Dedifferentiated amniotic fluid mesenchymal stem cell (primary cell): ENCODE measurements around the gene PHF21A.
"Not testable (repeated sequence)": the region's sequence is repeated elsewhere in the genome, so short reads cannot be mapped to it uniquely, and the experiment has no call there.

Experiments used
- DNase-seq: peaks from one replicate; pipeline ENCODE4 v3.0.0-alpha.2; 2016; ENCODE audit errors: extremely low spot score

Gene PHF21A

DNA sequence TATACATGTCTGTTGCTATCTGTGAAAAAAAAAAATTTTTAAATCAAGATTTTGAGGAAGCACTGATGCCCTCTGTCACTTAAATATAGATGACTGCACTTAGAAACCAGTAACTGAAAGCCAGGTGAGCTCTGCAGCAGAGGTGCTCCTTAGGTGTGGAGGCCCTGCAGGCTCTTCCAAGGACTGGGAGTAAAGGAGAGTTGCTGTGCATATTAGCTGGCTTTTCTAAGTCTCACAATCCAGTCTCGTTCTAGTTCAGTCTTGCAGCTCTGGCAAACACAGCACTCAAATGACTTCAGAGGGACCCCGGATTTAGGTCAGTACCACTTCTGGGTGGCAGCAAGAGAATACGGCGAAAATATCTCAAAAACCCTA is 137.8 kb downstream of the PHF21A start:
- no peak for DNase-seq

- DNase-seq, result peak; percentile 68
Measured at GRCh38 chr11:45982656-45983470, 138.4 kb downstream of the PHF21A start.

DNA sequence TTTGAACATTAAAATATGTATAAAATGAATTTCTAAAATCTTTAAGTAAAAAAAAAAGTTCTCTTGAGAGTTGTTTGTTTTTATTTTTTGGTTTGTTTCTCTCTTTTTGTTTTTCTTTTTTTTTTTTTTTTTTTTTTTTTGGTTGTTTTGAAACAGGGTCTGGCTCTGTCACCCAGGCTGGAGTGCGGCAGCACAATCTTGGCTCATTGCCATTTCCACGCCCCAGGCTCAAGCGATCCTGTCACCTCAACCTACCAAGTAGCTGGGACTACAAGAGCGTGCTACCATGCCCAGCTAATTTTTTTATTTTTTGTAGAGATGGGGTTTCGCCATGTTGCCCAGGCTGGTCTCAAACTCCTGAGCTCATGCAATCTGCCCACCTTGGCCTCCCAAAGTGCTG is 139.4 kb downstream of the PHF21A start:
- not testable (repeated sequence) for DNase-seq

DNA sequence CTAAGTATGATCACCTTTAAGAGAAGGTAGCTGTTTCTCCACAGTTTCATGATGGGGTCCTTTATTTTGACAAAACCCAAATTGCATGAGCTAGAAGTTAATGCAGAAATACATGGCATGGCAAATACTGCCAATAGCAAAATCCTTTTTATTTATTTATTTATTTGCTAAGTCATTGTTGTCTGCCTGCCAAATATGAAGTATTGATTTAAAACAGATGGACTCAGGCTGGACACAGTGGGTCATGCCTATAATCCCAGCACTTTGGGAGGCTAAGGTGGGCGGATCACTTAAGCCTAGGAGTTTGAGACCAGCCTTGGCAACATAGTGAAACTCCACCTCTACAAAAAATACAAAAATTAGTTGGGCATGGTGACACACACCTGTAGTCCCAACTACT is 146.4 kb downstream of the PHF21A start:
- DNase-seq, result peak; percentile 64

GRCh38 chr11:45973601-45974000 is 147.7 kb downstream of the PHF21A start:
- no peak for DNase-seq

DNA sequence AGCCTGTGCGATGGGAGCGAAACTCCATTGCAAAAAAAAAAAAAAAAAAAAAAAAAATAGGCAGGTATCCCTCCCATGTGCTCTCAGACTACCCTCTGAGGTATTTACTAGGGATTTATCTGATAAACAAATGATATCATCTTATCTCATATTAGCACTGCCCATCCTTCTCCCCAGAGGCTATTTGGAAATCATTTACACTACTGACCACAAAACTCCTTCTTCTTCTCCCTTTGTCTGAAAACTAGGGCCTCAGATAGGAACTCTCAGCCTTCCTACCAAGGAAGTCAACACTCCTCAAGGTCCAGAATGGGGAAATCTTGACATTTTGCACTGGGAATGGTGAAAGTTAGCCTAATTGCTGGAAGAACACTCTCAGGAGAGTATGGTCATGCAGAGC is 152.4 kb downstream of the PHF21A start:
- DNase-seq, result no peak

GRCh38 chr11:45967506-45967905 is 153.7 kb downstream of the PHF21A start:
- DNase-seq, result no peak

DNA sequence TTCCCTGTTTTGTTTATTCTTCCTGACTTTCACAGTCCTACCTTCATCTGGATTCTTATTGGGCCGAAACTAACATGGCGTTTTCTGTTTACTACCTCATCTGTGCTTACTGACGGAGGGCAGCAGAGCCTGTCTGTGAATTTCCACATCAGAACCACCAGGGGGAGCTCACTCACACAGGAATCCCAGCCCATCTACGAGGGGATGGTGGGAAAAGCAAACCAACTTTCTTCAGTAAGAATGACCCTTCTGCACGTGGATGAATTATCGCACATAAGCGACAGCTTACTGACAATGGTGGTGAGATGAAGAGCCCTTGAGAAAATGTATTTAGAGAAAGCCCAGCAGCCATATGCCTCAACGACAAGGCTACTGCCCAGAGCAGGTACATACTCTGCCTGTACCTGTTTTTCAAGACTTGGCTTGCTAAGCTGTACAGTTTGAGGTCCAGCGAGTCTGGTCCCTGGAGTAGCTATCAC is 156.3 kb downstream of the PHF21A start:
- DNase-seq, result peak; percentile 83

- DNase-seq, result no peak
Measured at GRCh38 chr11:45961751-45962240, 159.5 kb downstream of the PHF21A start.

- no peak for DNase-seq
Measured at GRCh38 chr11:45960387-45961095, 160.7 kb downstream of the PHF21A start.

DNA sequence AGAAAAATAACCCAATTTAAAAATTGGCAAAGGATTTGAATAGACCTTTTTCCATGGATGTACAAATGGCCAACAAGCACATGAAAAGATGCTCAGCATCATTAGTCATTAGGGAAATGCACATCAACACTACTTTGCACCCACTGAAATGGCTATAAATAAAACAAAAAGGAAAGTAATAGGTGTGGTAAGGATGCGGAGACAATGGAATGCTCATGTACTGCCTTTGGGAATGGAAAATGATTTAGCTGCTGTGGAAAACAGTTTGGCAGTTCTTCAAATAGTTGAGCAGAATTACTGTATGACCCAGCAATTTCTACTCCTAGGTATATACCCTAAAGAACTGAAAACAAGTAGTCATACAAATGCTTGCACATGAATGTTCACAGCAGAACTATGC is 161.4 kb downstream of the PHF21A start:
- DNase-seq, result no peak

GRCh38 chr11:45949992-45950407 is 171.3 kb downstream of the PHF21A start:
- DNase-seq, result no peak

DNA sequence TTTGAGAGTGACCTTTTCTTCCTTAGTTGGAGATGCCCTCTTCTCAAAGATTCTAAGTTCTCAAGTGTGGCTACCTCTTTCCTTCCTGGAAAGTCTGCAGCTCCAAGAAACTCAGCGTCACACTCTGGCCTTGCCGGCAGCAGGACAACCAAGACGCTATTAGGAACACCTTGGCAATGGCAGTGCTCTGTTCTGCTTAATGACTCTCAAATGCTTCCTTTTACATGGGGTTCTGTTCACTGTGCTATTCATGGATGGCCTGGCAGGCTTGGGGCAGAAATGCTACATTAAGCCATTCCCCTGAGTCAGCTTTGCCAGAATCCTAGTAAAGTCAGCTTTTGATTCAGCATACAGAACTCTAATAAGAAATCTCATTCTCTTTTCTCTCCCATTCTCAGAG is 172.9 kb downstream of the PHF21A start:
- no peak for DNase-seq

- no peak for DNase-seq
Measured at GRCh38 chr11:45947885-45948284, 173.4 kb downstream of the PHF21A start.

GRCh38 chr11:45945397-45945999 is 175.8 kb downstream of the PHF21A start:
- DNase-seq, result no peak

- DNase-seq, result no peak
Measured at GRCh38 chr11:45942381-45942780, 178.9 kb downstream of the PHF21A start.

DNA sequence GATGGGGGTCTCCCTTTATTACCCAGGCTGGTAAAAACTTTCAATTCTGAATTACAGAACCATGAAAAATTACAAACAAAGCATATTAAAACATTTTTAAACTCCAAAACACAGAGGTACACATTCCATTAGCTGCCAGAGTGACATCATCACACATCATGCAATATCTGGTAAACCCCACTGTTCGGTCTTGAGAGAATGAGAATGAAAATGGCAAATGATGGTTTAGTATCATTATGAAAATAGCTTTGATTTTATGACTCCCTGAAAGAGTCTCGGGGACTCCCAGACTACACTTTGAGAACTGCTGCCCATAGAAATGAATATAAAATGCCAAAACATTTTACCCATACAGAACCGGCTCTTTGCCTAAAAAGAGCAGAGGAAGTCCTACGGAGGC is 180.0 kb downstream of the PHF21A start:
- no peak for DNase-seq

GRCh38 chr11:45939836-45940235 is 181.4 kb downstream of the PHF21A start:
- no peak for DNase-seq

DNA sequence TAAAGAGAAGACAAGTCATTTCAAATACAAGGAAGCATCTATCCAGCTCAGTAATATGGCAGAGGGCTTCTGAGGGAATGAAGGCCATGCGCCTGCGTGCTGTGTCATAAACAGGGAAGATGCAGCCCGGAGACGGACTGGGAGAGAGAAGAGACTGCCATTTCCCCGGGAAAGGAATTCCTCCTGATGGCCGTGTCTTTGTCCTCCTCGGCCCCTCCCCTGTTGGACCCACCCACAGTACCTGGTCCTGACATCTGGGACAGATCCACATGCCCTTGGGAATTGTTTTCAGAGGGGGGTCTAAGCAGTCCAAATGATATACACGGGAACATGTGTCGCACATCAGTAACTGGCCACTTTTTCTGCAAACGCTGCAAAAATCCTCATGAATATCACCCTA is 183.3 kb downstream of the PHF21A start:
- no peak for DNase-seq

- DNase-seq, result no peak
Measured at GRCh38 chr11:45936511-45937054, 184.7 kb downstream of the PHF21A start.

DNA sequence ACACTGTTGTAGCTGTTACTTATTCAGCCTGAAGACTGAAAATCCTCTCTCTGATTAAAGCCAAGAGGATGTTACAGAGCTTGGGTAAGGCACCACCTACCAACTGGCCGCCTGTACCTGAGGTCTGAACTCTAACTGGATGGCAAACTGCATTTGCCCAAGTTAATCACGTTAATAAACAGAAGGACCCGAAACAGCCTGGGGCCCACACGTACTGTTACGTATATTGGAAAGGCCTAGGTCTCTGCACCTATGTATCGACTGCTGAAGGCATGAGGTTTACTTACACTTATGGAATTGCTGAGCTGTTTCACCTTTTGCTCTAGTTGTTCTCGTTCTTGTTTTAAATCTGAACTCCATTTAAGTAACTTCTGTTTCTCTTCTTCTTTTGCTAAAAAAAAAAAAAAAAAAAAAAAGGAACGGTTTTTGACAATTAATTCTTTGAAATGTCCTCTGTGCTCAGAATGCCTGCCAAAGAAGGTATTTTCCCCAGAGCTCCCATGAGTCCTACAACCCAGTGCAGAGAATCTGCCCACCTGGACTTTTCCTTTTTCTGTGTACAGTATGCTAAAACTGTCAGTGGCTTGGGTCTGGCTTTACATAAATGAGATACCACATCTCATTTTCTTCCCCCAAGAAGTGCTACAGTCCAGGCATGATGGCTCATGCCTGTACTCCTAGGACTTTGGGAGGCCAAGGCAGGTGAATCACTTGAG is 185.7 kb downstream of the PHF21A start:
- DNase-seq, result no peak
